ENCODE data around the gene ATRAID.

DNA sequence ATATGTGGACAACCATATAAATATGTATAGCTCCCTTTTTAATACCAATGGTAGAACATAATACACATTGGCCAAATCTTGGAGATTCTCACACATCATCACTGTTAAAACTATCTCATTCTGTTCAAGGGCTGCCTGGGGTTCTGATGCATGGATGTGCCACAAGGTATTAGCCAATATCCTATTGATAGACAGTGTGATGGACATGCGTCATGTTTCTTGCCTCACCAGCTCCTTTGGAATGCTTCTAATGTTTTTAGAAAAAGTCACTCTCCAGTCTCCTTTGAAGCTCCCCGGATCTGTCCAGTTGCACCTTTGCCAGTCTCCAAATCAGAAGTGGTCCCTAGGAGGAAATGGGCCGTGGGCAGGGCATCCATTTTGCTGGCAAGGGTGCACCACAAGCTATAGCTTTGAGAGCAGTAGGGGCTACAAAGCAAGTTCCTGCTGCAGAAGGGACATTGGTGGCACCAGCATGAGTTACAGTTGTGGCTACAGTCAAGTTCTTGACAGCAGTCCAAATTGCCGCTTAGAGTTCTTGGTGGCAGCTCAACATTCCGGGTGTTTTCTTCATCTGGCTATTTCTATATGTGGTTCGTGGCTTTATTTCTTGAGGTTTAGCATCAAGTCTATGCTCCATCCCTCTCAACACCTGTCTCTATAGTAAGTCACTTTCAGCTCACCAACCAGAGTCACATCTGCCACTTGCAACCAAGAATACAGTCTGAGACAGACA lies 25.1 kb upstream of the ATRAID start:
- TF ChIP-seq, protein P1, sequence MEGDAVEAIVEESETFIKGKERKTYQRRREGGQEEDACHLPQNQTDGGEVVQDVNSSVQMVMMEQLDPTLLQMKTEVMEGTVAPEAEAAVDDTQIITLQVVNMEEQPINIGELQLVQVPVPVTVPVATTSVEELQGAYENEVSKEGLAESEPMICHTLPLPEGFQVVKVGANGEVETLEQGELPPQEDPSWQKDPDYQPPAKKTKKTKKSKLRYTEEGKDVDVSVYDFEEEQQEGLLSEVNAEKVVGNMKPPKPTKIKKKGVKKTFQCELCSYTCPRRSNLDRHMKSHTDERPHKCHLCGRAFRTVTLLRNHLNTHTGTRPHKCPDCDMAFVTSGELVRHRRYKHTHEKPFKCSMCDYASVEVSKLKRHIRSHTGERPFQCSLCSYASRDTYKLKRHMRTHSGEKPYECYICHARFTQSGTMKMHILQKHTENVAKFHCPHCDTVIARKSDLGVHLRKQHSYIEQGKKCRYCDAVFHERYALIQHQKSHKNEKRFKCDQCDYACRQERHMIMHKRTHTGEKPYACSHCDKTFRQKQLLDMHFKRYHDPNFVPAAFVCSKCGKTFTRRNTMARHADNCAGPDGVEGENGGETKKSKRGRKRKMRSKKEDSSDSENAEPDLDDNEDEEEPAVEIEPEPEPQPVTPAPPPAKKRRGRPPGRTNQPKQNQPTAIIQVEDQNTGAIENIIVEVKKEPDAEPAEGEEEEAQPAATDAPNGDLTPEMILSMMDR (conservative IDR thresholded peaks at IDR 0.05 in 1 of 2, IDR thresholded peaks at IDR 0.05 in 1 of 2; ENCODE audit: low read depth in 1 of 2, low read length in 2 of 2) = no peak
- TF ChIP-seq EZH2 (IDR thresholded peaks at IDR 0.05; ENCODE audit: low read length, missing control alignments) = no peak

All from fibroblast of lung (primary cell).